ENCODE results near the gene ASTN1. TPM values are rescaled to one million over a fixed set of nuclear protein-coding genes. Genes with fewer than 3 reads are reported as not detected.

ASTN1 gene
- total RNA-seq, 2 donors from 2014 or later: 1.3 TPM

GRCh38 chr1:176949033-176949662, 215.4 kb downstream of the ASTN1 start:
- Histone ChIP-seq H3K36me3 (no peaks in the 10 kb centered on the region), H3K27me3 (no peaks in the 10 kb centered on the region), H3K4me1 (no peaks in the 10 kb centered on the region), H3K27ac (no peak overlapping the region), H3K4me3 (no peak overlapping the region), H3K9me3 (no peaks in the 10 kb centered on the region)
- DNase-seq (ENCODE audit: low spot score): no peak
- TF ChIP-seq, protein P1, sequence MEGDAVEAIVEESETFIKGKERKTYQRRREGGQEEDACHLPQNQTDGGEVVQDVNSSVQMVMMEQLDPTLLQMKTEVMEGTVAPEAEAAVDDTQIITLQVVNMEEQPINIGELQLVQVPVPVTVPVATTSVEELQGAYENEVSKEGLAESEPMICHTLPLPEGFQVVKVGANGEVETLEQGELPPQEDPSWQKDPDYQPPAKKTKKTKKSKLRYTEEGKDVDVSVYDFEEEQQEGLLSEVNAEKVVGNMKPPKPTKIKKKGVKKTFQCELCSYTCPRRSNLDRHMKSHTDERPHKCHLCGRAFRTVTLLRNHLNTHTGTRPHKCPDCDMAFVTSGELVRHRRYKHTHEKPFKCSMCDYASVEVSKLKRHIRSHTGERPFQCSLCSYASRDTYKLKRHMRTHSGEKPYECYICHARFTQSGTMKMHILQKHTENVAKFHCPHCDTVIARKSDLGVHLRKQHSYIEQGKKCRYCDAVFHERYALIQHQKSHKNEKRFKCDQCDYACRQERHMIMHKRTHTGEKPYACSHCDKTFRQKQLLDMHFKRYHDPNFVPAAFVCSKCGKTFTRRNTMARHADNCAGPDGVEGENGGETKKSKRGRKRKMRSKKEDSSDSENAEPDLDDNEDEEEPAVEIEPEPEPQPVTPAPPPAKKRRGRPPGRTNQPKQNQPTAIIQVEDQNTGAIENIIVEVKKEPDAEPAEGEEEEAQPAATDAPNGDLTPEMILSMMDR (IDR thresholded peaks at IDR 0.05): peak in 1 of 2 donors; percentile 67

DNA sequence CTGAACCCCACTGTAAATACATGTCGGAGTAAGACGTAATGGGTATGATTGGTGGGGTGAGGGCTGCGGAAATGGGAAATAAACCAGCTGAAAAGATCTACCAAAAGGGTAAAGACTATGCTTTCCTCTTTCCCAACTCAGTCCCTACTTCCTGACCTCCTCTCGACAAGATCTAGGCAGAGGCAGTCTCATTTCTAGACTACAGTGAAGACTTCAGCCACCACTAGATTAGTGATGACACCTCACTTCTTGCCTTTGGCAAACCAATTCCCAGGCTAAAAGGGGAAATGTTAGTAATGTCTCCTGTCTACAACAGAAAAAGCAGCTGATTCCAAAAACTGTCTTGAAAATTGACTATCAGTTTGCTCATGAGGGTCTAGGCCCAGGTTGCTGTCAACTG, 219.9 kb downstream of the ASTN1 start:
- TF ChIP-seq, protein P1 (IDR thresholded peaks at IDR 0.05): no peak
- no peak for DNase-seq (ENCODE audit: low spot score)
- H3K9me3 ChIP-seq: no peaks in the 10 kb centered on the region

GRCh38 chr1:176943783-176944182, 220.7 kb downstream of the ASTN1 start:
- no peak for DNase-seq (ENCODE audit: low spot score)
- H3K36me3 ChIP-seq: no peaks in the 10 kb centered on the region
- H3K27me3 ChIP-seq: no peaks in the 10 kb centered on the region
- no peaks in the 10 kb centered on the region for H3K4me1 ChIP-seq
- no peak overlapping the region for H3K4me3 ChIP-seq
- no peak overlapping the region for H3K27ac ChIP-seq
- H3K9me3 ChIP-seq: no peaks in the 10 kb centered on the region
- TF ChIP-seq, protein P1 (IDR thresholded peaks at IDR 0.05): no peak

More for the DNA sequence above, 219.9 kb downstream of the ASTN1 start:
- no peaks in the 10 kb centered on the region for H3K27me3 ChIP-seq
- no peak overlapping the region for H3K4me3 ChIP-seq
- no peaks in the 10 kb centered on the region for H3K36me3 ChIP-seq
- no peaks in the 10 kb centered on the region for H3K4me1 ChIP-seq
- no peak overlapping the region for H3K27ac ChIP-seq

GRCh38 chr1:176942346-176942745, 222.2 kb downstream of the ASTN1 start:
- Histone ChIP-seq H3K4me3 (no peak overlapping the region), H3K36me3 (no peaks in the 10 kb centered on the region), H3K27me3 (no peaks in the 10 kb centered on the region), H3K9me3 (no peaks in the 10 kb centered on the region), H3K27ac (no peak overlapping the region), H3K4me1 (no peaks in the 10 kb centered on the region)
- no peak for DNase-seq (ENCODE audit: low spot score)
- TF ChIP-seq, protein P1 (IDR thresholded peaks at IDR 0.05): no peak

DNA sequence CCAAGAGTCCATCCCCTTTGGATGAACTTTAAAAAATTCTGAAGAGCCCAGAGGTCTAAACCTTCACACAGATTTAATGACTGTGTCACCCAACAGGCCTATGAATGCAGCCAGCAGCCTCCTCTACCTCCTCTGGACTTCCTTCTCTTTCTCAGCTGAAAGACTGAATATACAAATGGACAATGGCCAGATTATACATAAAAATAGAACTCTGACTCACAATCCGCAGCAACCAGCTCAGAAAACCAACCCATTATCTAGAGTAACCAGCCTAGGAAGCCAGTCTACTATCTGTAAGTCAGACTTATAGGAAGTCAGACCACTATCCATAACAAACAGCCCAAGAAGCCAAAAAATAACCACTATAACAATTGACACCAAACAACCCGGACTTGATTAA, 224.5 kb downstream of the ASTN1 start:
- Histone ChIP-seq H3K4me3 (no peak overlapping the region), H3K36me3 (no peaks in the 10 kb centered on the region), H3K4me1 (no peaks in the 10 kb centered on the region), H3K27ac (no peak overlapping the region), H3K27me3 (no peaks in the 10 kb centered on the region), H3K9me3 (no peaks in the 10 kb centered on the region)
- TF ChIP-seq, protein P1 (IDR thresholded peaks at IDR 0.05): no peak
- no peak for DNase-seq (ENCODE audit: low spot score)

GRCh38 chr1:176938375-176938774, 226.1 kb downstream of the ASTN1 start:
- no peak for DNase-seq (ENCODE audit: low spot score)
- H3K4me1 ChIP-seq: no peaks in the 10 kb centered on the region
- TF ChIP-seq, protein P1 (IDR thresholded peaks at IDR 0.05): no peak
- no peak overlapping the region for H3K4me3 ChIP-seq
- H3K27me3 ChIP-seq: no peaks in the 10 kb centered on the region
- H3K27ac ChIP-seq: no peak overlapping the region
- H3K9me3 ChIP-seq: no peaks in the 10 kb centered on the region
- H3K36me3 ChIP-seq: no peaks in the 10 kb centered on the region

Measured in right atrium auricular region (tissue), 2 donors.